Spleen (tissue), 11 donors: ENCODE results near the gene PPL. TPM values are rescaled to one million over a fixed set of nuclear protein-coding genes. Genes with fewer than 3 reads are reported as not detected.
A peak's percentile ranks its signal among the peaks of the same experiment; 100 is the strongest.

Experiments
- DNase-seq: peaks from one replicate; pipeline ENCODE4 v3.0.0-alpha.2; 2020
- H3K27ac ChIP-seq, 8 donors: fragments of 200-600 bp; sonication (generic) in 7 of 8; 1 replicate in 4 of 8; 2 replicates in 4 of 8; pipeline versions ENCODE4 v1.5.0 to v1.8.0; 2016 to 2021; ENCODE audit warnings: inconsistent platforms in 4 of 8, mild to moderate bottlenecking in 4 of 8, moderate library complexity in 1 of 8
- H3K27me3 ChIP-seq, 7 donors: fragments of 200-600 bp; sonication (generic) in 6 of 7; replicated peaks in 1 of 7; 1 replicate in 4 of 7; 2 replicates in 3 of 7; pipeline versions ENCODE4 v1.5.0 to v1.8.0; 2016 to 2021; ENCODE audit warnings: inconsistent platforms in 3 of 7, mild to moderate bottlenecking in 1 of 7
- H3K36me3 ChIP-seq, 6 donors: fragments of 200-600 bp; sonication (generic) in 5 of 6; 1 replicate in 4 of 6; 2 replicates in 2 of 6; pipeline versions ENCODE4 v1.5.0 to v1.8.0; 2016 to 2021; ENCODE audit warnings: inconsistent platforms in 2 of 6
- H3K4me1 ChIP-seq, 6 donors: fragments of 200-600 bp; sonication (generic) in 5 of 6; 1 replicate in 3 of 6; 2 replicates in 3 of 6; pipeline versions ENCODE4 v1.5.0 to v1.8.0; 2016 to 2021; ENCODE audit warnings: inconsistent platforms in 3 of 6
- H3K4me3 ChIP-seq, 8 donors: fragments of 200-600 bp; sonication (generic) in 7 of 8; 1 replicate in 4 of 8; 2 replicates in 4 of 8; pipeline versions ENCODE4 v1.5.0 to v1.8.0; 2016 to 2021; ENCODE audit warnings: inconsistent platforms in 4 of 8, mild to moderate bottlenecking in 4 of 8, moderate library complexity in 2 of 8
- H3K9me3 ChIP-seq, 8 donors: fragments of 200-600 bp; sonication (generic) in 7 of 8; 1 replicate in 4 of 8; 2 replicates in 4 of 8; pipeline versions ENCODE4 v1.5.0 to v1.8.0; 2016 to 2021; ENCODE audit warnings: inconsistent platforms in 4 of 8
- CTCF ChIP-seq, 11 experiments: fragments of 200-600 bp in 7 of 11; fragments of 450-650 bp in 4 of 11; sonication (generic) in 4 of 11; IDR thresholded peaks in 8 of 11; conservative IDR thresholded peaks in 3 of 11; 1 replicate in 7 of 11; 2 replicates in 4 of 11; pipeline versions ENCODE4 v1.4.0 to v1.8.0; 2016 to 2021; ENCODE audit warnings: antibody characterized with exemption in 11 of 11, inconsistent platforms in 4 of 11, mild to moderate bottlenecking in 1 of 11
- POLR2A ChIP-seq, 3 donors: fragments of 450-650 bp; IDR thresholded peaks; one replicate each; pipeline ENCODE4 v1.5.1; 2017; ENCODE audit warnings: antibody characterized with exemption in 3 of 3, mild to moderate bottlenecking in 1 of 3
- POLR2AphosphoS5 ChIP-seq, 3 donors: sonication (generic); formaldehyde crosslinking; IDR thresholded peaks; one replicate each; pipeline ENCODE4 v1.5.1; 2017; ENCODE audit warnings: antibody characterized with exemption in 3 of 3
- WGBS, 5 donors: extraction: QIAGEN DNeasy Blood & Tissue Kit in 3 of 5; methylation state at CpG; one replicate each; pipeline versions ENCODE4 v1.1.5 to v1.1.7; 2013 to 2018; 5-methylcytosine and 5-hydroxymethylcytosine counted together
- intact Hi-C: fragments of 100-400 bp; cut with DNase I; formaldehyde crosslinking; loops from one replicate; pipeline ENCODE4 v1.15.0; 2023; ENCODE audit warnings: low total_unique reads
- polyA plus RNA-seq, 3 donors: library from polyadenylated mRNA; stranded (reverse); fragments of 200-250 nt; gene quantifications; one replicate each; pipeline ENCODE4 v1.2.1, GENCODE V29; 2013
- total RNA-seq, 7 donors: library from RNA; depleted of rRNA in 3 of 7; stranded (reverse); fragments of >200 nt in 3 of 7; fragmentation: NEBNext Ultra II Directional in 4 of 7; extraction: Animal tissue kit (Norgen Biotek cat#: 25700) in 4 of 7; gene quantifications; one replicate each; pipeline versions ENCODE4 v1.1.0 to v1.2.1, GENCODE V29; 2016 to 2021
- donor health status: healthy with polysubstance abuse.
- donor health status: DM: no; HTN: no; CAD: no; lungs with moderate emphysema.
- donor health status: DM: no; HTN: no; CAD: no.
- donor health status: Bipolar disorder and iron deficiency.
- donor health status: healthy.
- donor health status: DM: no; HTN: no; CAD: no.
- donor health status: DM: yes; HTN: yes; CAD: no.

The PPL gene
- total and polyA plus RNA-seq, 10 donors: 0.11 to 0.77 (median 0.20) TPM; not detected in 3

- Histone ChIP-seq H3K27ac (no peak overlapping the region), H3K27me3 (peaks cover 0 to 16% (median 0%) of the 10 kb centered on the region in 7 donors), H3K4me3 (no peak overlapping the region), H3K4me1 (no peaks in the 10 kb centered on the region), H3K36me3 (no peaks in the 10 kb centered on the region), H3K9me3 (no peaks in the 10 kb centered on the region)
- WGBS, 5 donors: 86 to 94% (median 92%) methylated on average over 7 of the region's 7 CpGs
- intact Hi-C loops: no loop called here
- TF ChIP-seq POLR2AphosphoS5 (IDR thresholded peaks at IDR 0.05): no peak
- no peak for TF ChIP-seq CTCF (IDR thresholded peaks at IDR 0.05 in 8 of 11, conservative IDR thresholded peaks at IDR 0.05 in 3 of 11)
- TF ChIP-seq POLR2A (IDR thresholded peaks at IDR 0.05): no peak
- no peak for DNase-seq
These were observed 27.1 kb downstream of the PPL start for GRCh38 chr16:4909825-4910224.

GRCh38 chr16:4908854-4909401 is 28.0 kb downstream of the PPL start:
- no peak for DNase-seq
- Histone ChIP-seq H3K4me1 (no peaks in the 10 kb centered on the region), H3K4me3 (no peak overlapping the region), H3K27ac (no peak overlapping the region), H3K27me3 (peaks cover 0 to 25% (median 2%) of the 10 kb centered on the region in 7 donors), H3K9me3 (no peaks in the 10 kb centered on the region), H3K36me3 (no peaks in the 10 kb centered on the region)
- intact Hi-C loops: no loop called here
- WGBS, 5 donors: 82 to 97% (median 91%) methylated on average over 4 to 5 of the region's 5 CpGs
- TF ChIP-seq POLR2A (IDR thresholded peaks at IDR 0.05) (no peak), CTCF (IDR thresholded peaks at IDR 0.05 in 8 of 11, conservative IDR thresholded peaks at IDR 0.05 in 3 of 11) (no peak), POLR2AphosphoS5 (IDR thresholded peaks at IDR 0.05) (no peak)

- peak; percentile 59 for DNase-seq
- WGBS, 5 donors: 86 to 91% (median 88%) methylated on average over 14 of the region's 14 CpGs
- intact Hi-C loops: no loop called here
These were observed 31.9 kb downstream of the PPL start for GRCh38 chr16:4904942-4905615.

More at GRCh38 chr16:4904942-4905615, 31.9 kb downstream of the PPL start:
- H3K27ac ChIP-seq: no peak overlapping the region
- no peaks in the 10 kb centered on the region for H3K36me3 ChIP-seq
- peaks cover 0 to 53% (median 5%) of the 10 kb centered on the region in 7 donors for H3K27me3 ChIP-seq
- H3K9me3 ChIP-seq: no peaks in the 10 kb centered on the region
- no peak overlapping the region for H3K4me3 ChIP-seq
- no peaks in the 10 kb centered on the region for H3K4me1 ChIP-seq
- TF ChIP-seq CTCF (IDR thresholded peaks at IDR 0.05 in 8 of 11, conservative IDR thresholded peaks at IDR 0.05 in 3 of 11) (no peak), POLR2AphosphoS5 (IDR thresholded peaks at IDR 0.05) (no peak), POLR2A (IDR thresholded peaks at IDR 0.05) (no peak)
